ENCODE data around the gene CLEC9A. TPM values are rescaled to one million over a fixed set of nuclear protein-coding genes. Genes with fewer than 3 reads are reported as not detected.
"Not testable (repeated sequence)": the region's sequence is repeated elsewhere in the genome, so short reads cannot be mapped to it uniquely, and the experiment has no call there.

The CLEC9A gene
- total and polyA plus RNA-seq, 7 experiments from 2014 or later: 0.29 to 0.64 TPM; not detected in 5

- Mint-ChIP-seq H3K27ac (no peak overlapping the region), H3K36me3 (no peaks in the 10 kb centered on the region), H3K9me3 (no peaks in the 10 kb centered on the region), H3K27me3 (peaks cover 0 to 43% (median 8%) of the 10 kb centered on the region in 5 donors), H3K4me1 (no peaks in the 10 kb centered on the region), H3K4me3 (no peak overlapping the region)
- H3K36me3 ChIP-seq (ENCODE audit: control insufficient read depth in 2 of 3, insufficient read depth in 3 of 3, low read length in 3 of 3): no peaks in the 10 kb centered on the region
- no peak overlapping the region for H3K4me3 ChIP-seq (ENCODE audit: low read length)
- H3K9me3 ChIP-seq (ENCODE audit: control insufficient read depth in 2 of 3, low read length in 3 of 3): no peaks in the 10 kb centered on the region
- H3K27me3 ChIP-seq (ENCODE audit: control insufficient read depth in 2 of 2, insufficient read depth in 2 of 2, low read length in 2 of 2): no peaks in the 10 kb centered on the region
- H3K27ac ChIP-seq (ENCODE audit: low read depth, low read length): no peak overlapping the region
- intact Hi-C loops (cut with micrococcal nuclease): no loop called here
- DNase-seq (no peak), ATAC-seq (no peak)
- no peaks in the 10 kb centered on the region for H3K4me1 ChIP-seq (ENCODE audit: control insufficient read depth in 2 of 2, insufficient read depth in 2 of 2, low read length in 2 of 2)
- ChIA-PET POLR2A (no interaction called here), CTCF (no interaction called here)
Measured at GRCh38 chr12:10015450-10015849, 15.0 kb upstream of the CLEC9A start.

GRCh38 chr12:10016881-10017280, 13.6 kb upstream of the CLEC9A start:
- DNase-seq (no peak), ATAC-seq (no peak)
- H3K27ac Mint-ChIP-seq: no peak overlapping the region
- no peak overlapping the region for H3K27ac ChIP-seq (ENCODE audit: low read depth, low read length)
- H3K4me1 Mint-ChIP-seq: no peaks in the 10 kb centered on the region
- ChIA-PET CTCF (no interaction called here), POLR2A (no interaction called here)
- H3K27me3 Mint-ChIP-seq: peaks cover 0 to 33% (median 8%) of the 10 kb centered on the region in 5 donors
- H3K36me3 Mint-ChIP-seq: no peaks in the 10 kb centered on the region
- no peak overlapping the region for H3K4me3 ChIP-seq (ENCODE audit: low read length)
- no peaks in the 10 kb centered on the region for H3K9me3 Mint-ChIP-seq
- no peak overlapping the region for H3K4me3 Mint-ChIP-seq
- intact Hi-C loops (cut with micrococcal nuclease): no loop called here
- no peaks in the 10 kb centered on the region for H3K9me3 ChIP-seq (ENCODE audit: control insufficient read depth in 2 of 3, low read length in 3 of 3)
- H3K36me3 ChIP-seq (ENCODE audit: control insufficient read depth in 2 of 3, insufficient read depth in 3 of 3, low read length in 3 of 3): no peaks in the 10 kb centered on the region
- no peaks in the 10 kb centered on the region for H3K27me3 ChIP-seq (ENCODE audit: control insufficient read depth in 2 of 2, insufficient read depth in 2 of 2, low read length in 2 of 2)
- H3K4me1 ChIP-seq (ENCODE audit: control insufficient read depth in 2 of 2, insufficient read depth in 2 of 2, low read length in 2 of 2): no peaks in the 10 kb centered on the region

GRCh38 chr12:10018386-10018785, 12.1 kb upstream of the CLEC9A start:
- Histone ChIP-seq H3K4me3 (ENCODE audit: low read length) (no peak overlapping the region), H3K27me3 (ENCODE audit: control insufficient read depth in 2 of 2, insufficient read depth in 2 of 2, low read length in 2 of 2) (no peaks in the 10 kb centered on the region), H3K36me3 (ENCODE audit: control insufficient read depth in 2 of 3, insufficient read depth in 3 of 3, low read length in 3 of 3) (no peaks in the 10 kb centered on the region), H3K9me3 (ENCODE audit: control insufficient read depth in 2 of 3, low read length in 3 of 3) (no peaks in the 10 kb centered on the region), H3K4me1 (ENCODE audit: control insufficient read depth in 2 of 2, insufficient read depth in 2 of 2, low read length in 2 of 2) (no peaks in the 10 kb centered on the region), H3K27ac (ENCODE audit: low read depth, low read length) (no peak overlapping the region)
- no peaks in the 10 kb centered on the region for H3K4me1 Mint-ChIP-seq
- intact Hi-C loops (cut with micrococcal nuclease): no loop called here
- DNase-seq: no peak
- no peak for ATAC-seq
- H3K27ac Mint-ChIP-seq: no peak overlapping the region
- peaks cover 0 to 31% (median 8%) of the 10 kb centered on the region in 5 donors for H3K27me3 Mint-ChIP-seq
- CTCF ChIA-PET: no interaction called here
- H3K4me3 Mint-ChIP-seq: no peak overlapping the region
- POLR2A ChIA-PET: no interaction called here
- H3K9me3 Mint-ChIP-seq: no peaks in the 10 kb centered on the region
- no peaks in the 10 kb centered on the region for H3K36me3 Mint-ChIP-seq

GRCh38 chr12:10021342-10021741, 9.1 kb upstream of the CLEC9A start:
- Mint-ChIP-seq H3K27ac (no peak overlapping the region), H3K9me3 (no peaks in the 10 kb centered on the region), H3K4me3 (no peak overlapping the region), H3K4me1 (no peaks in the 10 kb centered on the region), H3K27me3 (peaks cover 0 to 16% (median 0%) of the 10 kb centered on the region in 5 donors), H3K36me3 (no peaks in the 10 kb centered on the region)
- no peaks in the 10 kb centered on the region for H3K4me1 ChIP-seq (ENCODE audit: control insufficient read depth in 2 of 2, insufficient read depth in 2 of 2, low read length in 2 of 2)
- H3K4me3 ChIP-seq (ENCODE audit: low read length): no peak overlapping the region
- H3K9me3 ChIP-seq (ENCODE audit: control insufficient read depth in 2 of 3, low read length in 3 of 3): no peaks in the 10 kb centered on the region
- ATAC-seq (no peak), DNase-seq (no peak)
- H3K27ac ChIP-seq (ENCODE audit: low read depth, low read length): no peak overlapping the region
- H3K36me3 ChIP-seq (ENCODE audit: control insufficient read depth in 2 of 3, insufficient read depth in 3 of 3, low read length in 3 of 3): no peaks in the 10 kb centered on the region
- no peaks in the 10 kb centered on the region for H3K27me3 ChIP-seq (ENCODE audit: control insufficient read depth in 2 of 2, insufficient read depth in 2 of 2, low read length in 2 of 2)
- CTCF ChIA-PET: no interaction called here
- intact Hi-C loops (cut with micrococcal nuclease): no loop called here
- POLR2A ChIA-PET: interaction anchor here (0.7 kb wide), 1 partner anchor 37 kb away, joined by 3 read pairs; no protein-coding TSS in a partner anchor

- Mint-ChIP-seq H3K9me3 (no peaks in the 10 kb centered on the region), H3K27me3 (peaks cover 0 to 21% (median 5%) of the 10 kb centered on the region in 5 donors), H3K4me3 (no peak overlapping the region), H3K4me1 (no peaks in the 10 kb centered on the region), H3K36me3 (no peaks in the 10 kb centered on the region), H3K27ac (no peak overlapping the region)
- ChIA-PET POLR2A (no interaction called here), CTCF (no interaction called here)
- Histone ChIP-seq H3K9me3 (ENCODE audit: control insufficient read depth in 2 of 3, low read length in 3 of 3) (no peaks in the 10 kb centered on the region), H3K4me1 (ENCODE audit: control insufficient read depth in 2 of 2, insufficient read depth in 2 of 2, low read length in 2 of 2) (no peaks in the 10 kb centered on the region), H3K27ac (ENCODE audit: low read depth, low read length) (no peak overlapping the region), H3K27me3 (ENCODE audit: control insufficient read depth in 2 of 2, insufficient read depth in 2 of 2, low read length in 2 of 2) (no peaks in the 10 kb centered on the region), H3K36me3 (ENCODE audit: control insufficient read depth in 2 of 3, insufficient read depth in 3 of 3, low read length in 3 of 3) (no peaks in the 10 kb centered on the region), H3K4me3 (ENCODE audit: low read length) (no peak overlapping the region)
- no peak for ATAC-seq
- DNase-seq: no peak
- intact Hi-C loops (cut with micrococcal nuclease): no loop called here
Measured at GRCh38 chr12:10025236-10025635, 5.2 kb upstream of the CLEC9A start.

GRCh38 chr12:10026666-10027065, 3.8 kb upstream of the CLEC9A start:
- H3K4me1 Mint-ChIP-seq; DNase-seq; H3K36me3 Mint-ChIP-seq; POLR2A ChIA-PET; H3K4me3 Mint-ChIP-seq; H3K27ac ChIP-seq (ENCODE audit: low read depth, low read length); H3K9me3 ChIP-seq (ENCODE audit: control insufficient read depth in 2 of 3, low read length in 3 of 3); H3K9me3 Mint-ChIP-seq; H3K4me3 ChIP-seq (ENCODE audit: low read length); H3K27me3 ChIP-seq (ENCODE audit: control insufficient read depth in 2 of 2, insufficient read depth in 2 of 2, low read length in 2 of 2); CTCF ChIA-PET; H3K36me3 ChIP-seq (ENCODE audit: control insufficient read depth in 2 of 3, insufficient read depth in 3 of 3, low read length in 3 of 3); H3K4me1 ChIP-seq (ENCODE audit: control insufficient read depth in 2 of 2, insufficient read depth in 2 of 2, low read length in 2 of 2); intact Hi-C loops (cut with micrococcal nuclease); H3K27ac Mint-ChIP-seq; ATAC-seq: not testable (repeated sequence)
- H3K27me3 Mint-ChIP-seq: peaks cover 0 to 19% (median 5%) of the 10 kb centered on the region in 5 donors

- Histone ChIP-seq H3K4me1 (ENCODE audit: control insufficient read depth in 2 of 2, insufficient read depth in 2 of 2, low read length in 2 of 2) (no peaks in the 10 kb centered on the region), H3K27me3 (ENCODE audit: control insufficient read depth in 2 of 2, insufficient read depth in 2 of 2, low read length in 2 of 2) (no peaks in the 10 kb centered on the region), H3K27ac (ENCODE audit: low read depth, low read length) (no peak overlapping the region), H3K9me3 (ENCODE audit: control insufficient read depth in 2 of 3, low read length in 3 of 3) (no peaks in the 10 kb centered on the region), H3K4me3 (ENCODE audit: low read length) (no peak overlapping the region), H3K36me3 (ENCODE audit: control insufficient read depth in 2 of 3, insufficient read depth in 3 of 3, low read length in 3 of 3) (no peaks in the 10 kb centered on the region)
- ATAC-seq (no peak), DNase-seq (no peak)
- H3K4me1 Mint-ChIP-seq: no peaks in the 10 kb centered on the region
- no peaks in the 10 kb centered on the region for H3K36me3 Mint-ChIP-seq
- no peak overlapping the region for H3K27ac Mint-ChIP-seq
- peaks cover 0 to 22% (median 5%) of the 10 kb centered on the region in 5 donors for H3K27me3 Mint-ChIP-seq
- intact Hi-C loops (cut with micrococcal nuclease): no loop called here
- CTCF ChIA-PET: interaction anchor here (0.6 kb wide), 1 partner anchor 163 kb away, joined by 3 read pairs; no protein-coding TSS in a partner anchor
- H3K4me3 Mint-ChIP-seq: no peak overlapping the region
- POLR2A ChIA-PET: no interaction called here
- no peaks in the 10 kb centered on the region for H3K9me3 Mint-ChIP-seq
Measured at GRCh38 chr12:10027311-10027710, 3.2 kb upstream of the CLEC9A start.

Measured in naive thymus-derived CD4-positive, alpha-beta T cell (primary cell).